HCT116 (cell line): ENCODE measurements around the gene FILIP1. TPM values are rescaled to one million over a fixed set of nuclear protein-coding genes. Genes with fewer than 3 reads are reported as not detected.

ENCODE experiments used
- ATAC-seq: fragments of 200-7000 bp; cut with Tn5 transposase; 2 replicates; pipeline ENCODE4 v1.9.1; 2020; ENCODE audit warnings: mild to moderate bottlenecking, moderate library complexity
- BruUV-seq: library from RNA; stranded (reverse); fragments of 400-500 nt; replicated peaks from 2 replicates; lab custom pipeline; 2021; lab: Mats Ljungman, UMichigan
- CTCF ChIA-PET: fragments of 300-600 bp; sonication (Branson Sonifier 250); formaldehyde crosslinking; loops from one replicate; lab custom pipeline; 2021; ENCODE audit warnings: antibody characterized with exemption; lab: Charles Lee
- POLR2A ChIA-PET: fragments of 300-600, 350-600 bp; sonication (Branson Sonifier 250); formaldehyde crosslinking; loops from one replicate; lab custom pipeline; 2021; ENCODE audit warnings: antibody characterized with exemption; lab: Charles Lee
- RAD21 ChIA-PET, 2 experiments: fragments of 300-600 bp; sonication (Branson Sonifier 250); formaldehyde crosslinking; loops; one replicate each; lab custom pipeline; 2023; ENCODE audit warnings: low total read pairs in 2 of 2; ENCODE audit not compliant: uncharacterized antibody in 2 of 2, unreplicated experiment in 2 of 2, low non-redundant PET in 1 of 2; lab: Charles Lee
- DNase-seq: peaks from one replicate; pipeline ENCODE4 v3.0.0-alpha.2; 2010; ENCODE audit warnings: low read depth, low spot score
- H2AFZ ChIP-seq: fragments of 200-600 bp; shearing (Covaris generic), sonication (generic); 2 replicates; pipeline ENCODE4 v1.6.1; 2017; ENCODE audit warnings: low read depth, mixed run types, mixed read lengths, antibody characterized with exemption, low read length; ENCODE audit not compliant: poor library complexity, severe bottlenecking
- H3K27ac ChIP-seq: 2 replicates; pipeline ENCODE4 v1.5.1; 2012; ENCODE audit warnings: low read depth, low read length
- H3K27me3 ChIP-seq: fragments of 200-600 bp; sonication (generic); 2 replicates; pipeline ENCODE4 v1.6.1; 2016; ENCODE audit warnings: mixed run types, low read length, mixed read lengths; ENCODE audit not compliant: insufficient read depth
- H3K36me3 ChIP-seq, 2 experiments: fragments of 200-500 bp in 1 of 2; fragments of 200-600 bp in 1 of 2; sonication (Bioruptor generic) in 1 of 2; sonication (generic) in 1 of 2; 2 replicates each; pipeline versions ENCODE4 v1.5.1 to v1.6.1; 2014 to 2016; ENCODE audit warnings: low read length in 2 of 2, inconsistent platforms in 1 of 2, mixed read lengths in 1 of 2, mixed run types in 1 of 2; ENCODE audit not compliant: insufficient read depth in 2 of 2, control insufficient read depth in 1 of 2
- H3K4me1 ChIP-seq, 2 experiments: fragments of 200-600 bp in 1 of 2; sonication (generic) in 1 of 2; 2 replicates each; pipeline versions ENCODE4 v1.5.1 to v1.6.1; 2012 to 2017; ENCODE audit warnings: low read length in 2 of 2, inconsistent platforms in 1 of 2, mild to moderate bottlenecking in 1 of 2, mixed read lengths in 1 of 2, mixed run types in 1 of 2, moderate library complexity in 1 of 2; ENCODE audit not compliant: insufficient read depth in 2 of 2, control insufficient read depth in 1 of 2
- H3K4me2 ChIP-seq: fragments of 200-600 bp; sonication (generic); 2 replicates; pipeline ENCODE4 v1.6.1; 2017; ENCODE audit warnings: mixed run types, low read length, mixed read lengths
- H3K4me3 ChIP-seq, 2 experiments: fragments of 200-600 bp in 1 of 2; sonication (generic) in 1 of 2; replicated peaks in 1 of 2; 2 replicates each; pipeline ENCODE4 v1.5.1; 2011 to 2016; ENCODE audit warnings: low read length in 2 of 2, control low read depth in 1 of 2, low read depth in 1 of 2, mild to moderate bottlenecking in 1 of 2, mixed read lengths in 1 of 2, mixed run types in 1 of 2
- H3K79me2 ChIP-seq: fragments of 200-600 bp; sonication (generic); 2 replicates; pipeline ENCODE4 v1.6.1; 2017; ENCODE audit warnings: mild to moderate bottlenecking, mixed run types, low read length, moderate library complexity, mixed read lengths; ENCODE audit not compliant: insufficient read depth
- H3K9ac ChIP-seq: fragments of 200-600 bp; sonication (generic); 2 replicates; pipeline ENCODE4 v1.6.1; 2016; ENCODE audit warnings: low read length, mixed read lengths
- H3K9me2 ChIP-seq: fragments of 200-600 bp; sonication (generic), shearing (Covaris generic); 2 replicates; pipeline ENCODE4 v1.6.1; 2017; ENCODE audit warnings: mixed run types, mild to moderate bottlenecking, moderate library complexity; ENCODE audit not compliant: insufficient read depth
- H3K9me3 ChIP-seq, 2 experiments: fragments of 200-500 bp in 1 of 2; fragments of 200-600 bp in 1 of 2; sonication (Bioruptor generic) in 1 of 2; sonication (generic) in 1 of 2; 2 replicates each; pipeline ENCODE4 v1.6.1; 2014 to 2017; ENCODE audit warnings: low read length in 2 of 2, mixed read lengths in 2 of 2, inconsistent platforms in 1 of 2, low read depth in 1 of 2, mild to moderate bottlenecking in 1 of 2, mixed run types in 1 of 2, moderate library complexity in 1 of 2; ENCODE audit not compliant: control insufficient read depth in 1 of 2, insufficient read depth in 1 of 2
- H4K20me1 ChIP-seq: fragments of 200-600 bp; sonication (generic), shearing (Covaris generic); 2 replicates; pipeline ENCODE4 v1.6.1; 2017; ENCODE audit warnings: mixed run types, mild to moderate bottlenecking, moderate library complexity; ENCODE audit not compliant: insufficient read depth
- CBX3 ChIP-seq: IDR thresholded peaks from 2 replicates; pipeline ENCODE4 v1.6.1; 2012; ENCODE audit warnings: low read depth
- EGR1 ChIP-seq: IDR thresholded peaks from 2 replicates; pipeline ENCODE4 v1.6.1; 2012; ENCODE audit warnings: low read depth
- EZH2 ChIP-seq: fragments of 200-600 bp; sonication (generic); IDR thresholded peaks from 2 replicates; pipeline ENCODE4 v1.6.1; 2017; ENCODE audit warnings: antibody characterized with exemption, mixed run types
- EZH2phosphoT487 ChIP-seq: fragments of 200-600 bp; IDR thresholded peaks from 2 replicates; pipeline ENCODE4 v1.6.1; 2018; ENCODE audit warnings: antibody characterized with exemption, borderline replicate concordance
- FOSL1 ChIP-seq: IDR thresholded peaks from 2 replicates; pipeline ENCODE4 v1.6.1; 2012; ENCODE audit warnings: low read depth
- POLR2A ChIP-seq: IDR thresholded peaks from 2 replicates; pipeline ENCODE4 v1.7.0; 2011; ENCODE audit warnings: borderline replicate concordance; ENCODE audit not compliant: insufficient read depth, insufficient read length; ENCODE audit errors: extremely low read depth
- TCF7L2 ChIP-seq: IDR thresholded peaks from 2 replicates; pipeline ENCODE4 v1.7.0; 2011; ENCODE audit warnings: borderline replicate concordance, inconsistent platforms; ENCODE audit not compliant: insufficient read depth, insufficient read length; ENCODE audit errors: extremely low read depth
- YY1 ChIP-seq: IDR thresholded peaks from 2 replicates; pipeline ENCODE4 v1.6.1; 2011; ENCODE audit warnings: low read length, low read depth, moderate library complexity, mild to moderate bottlenecking; ENCODE audit not compliant: insufficient replicate concordance; ENCODE audit errors: extremely low read depth
- ZBTB33 ChIP-seq: IDR thresholded peaks from 2 replicates; pipeline ENCODE4 v1.6.1; 2011; ENCODE audit warnings: mild to moderate bottlenecking, low read length, moderate library complexity; ENCODE audit not compliant: insufficient replicate concordance; ENCODE audit errors: extremely low read depth
- ZFX ChIP-seq: fragments of 450-650 bp; IDR thresholded peaks from 2 replicates; pipeline ENCODE4 v1.6.1; 2017
- intact Hi-C: fragments of 100-400 bp; cut with micrococcal nuclease; formaldehyde crosslinking; loops from 2 replicates; pipeline ENCODE4 v1.10.0; 2022
- total RNA-seq: library from RNA; stranded (reverse); gene quantifications from one replicate; pipeline ENCODE4 v1.2.1, GENCODE V29; 2021; ENCODE audit not compliant: unreplicated experiment

The FILIP1 gene
- total RNA-seq, 1 experiment from 2014 or later: 0.05 TPM

GRCh38 chr6:75483136-75483952 is 10.3 kb downstream of the FILIP1 start:
- Histone ChIP-seq H2AFZ (no peak overlapping the region), H3K4me1 (no peaks in the 10 kb centered on the region), H3K4me3 (no peak overlapping the region), H3K9me2 (no peaks in the 10 kb centered on the region), H3K4me2 (no peak overlapping the region), H3K9ac (no peak overlapping the region), H4K20me1 (no peaks in the 10 kb centered on the region)
- no peak for ATAC-seq
- ChIA-PET POLR2A (no interaction called here), RAD21 (no interaction called here)
- BruUV-seq: no TSS peak
- intact Hi-C loops: no loop called here
- TF ChIP-seq YY1 (no peak), ZFX (no peak), EZH2 (no peak), POLR2A (no peak), FOSL1 (no peak), TCF7L2 (no peak), EZH2phosphoT487 (no peak), CBX3 (no peak), ZBTB33 (no peak), EGR1 (no peak)
- TF ChIP-seq, all 23 proteins: peak for 0
- no peak overlapping the region for H3K27ac ChIP-seq
- no peaks in the 10 kb centered on the region for H3K27me3 ChIP-seq
- no peaks in the 10 kb centered on the region for H3K9me3 ChIP-seq
- DNase-seq: no peak
- CTCF ChIA-PET: no interaction called here
- H3K36me3 ChIP-seq: no peaks in the 10 kb centered on the region
- no peaks in the 10 kb centered on the region for H3K79me2 ChIP-seq
